Measurements from ENCODE around the gene ITGA1.
"Not testable (repeated sequence)": the region's sequence is repeated elsewhere in the genome, so short reads cannot be mapped to it uniquely, and the experiment has no call there.

Gene ITGA1

GRCh38 chr5:52787600-52788504 lies at the start of gene ITGA1, which contains the start of gene PELO:
Gene ITGA1, plus strand, starts transcription at chr5:52787916. Its CDS starts 438 bp downstream, at chr5:52788354.
Gene PELO, plus strand, starts transcription at chr5:52787916. Its CDS starts 12,479 bp downstream, at chr5:52800395.
- DNase-seq: no peak

- DNase-seq: no peak
Measured at GRCh38 chr5:52738095-52738506, 49.6 kb upstream of the ITGA1 start.

- DNase-seq: no peak
Measured at GRCh38 chr5:52740007-52740406, 47.7 kb upstream of the ITGA1 start.

- no peak for DNase-seq
Measured at GRCh38 chr5:52743012-52743411, 44.7 kb upstream of the ITGA1 start.

- DNase-seq: no peak
Measured at GRCh38 chr5:52743529-52743928, 44.2 kb upstream of the ITGA1 start.

GRCh38 chr5:52743970-52744369 lies 43.7 kb upstream of the ITGA1 start:
- DNase-seq: no peak

GRCh38 chr5:52744867-52745458 lies 42.8 kb upstream of the ITGA1 start:
- not testable (repeated sequence) for DNase-seq

GRCh38 chr5:52746539-52746938 lies 41.2 kb upstream of the ITGA1 start:
- no peak for DNase-seq

- no peak for DNase-seq
Measured at GRCh38 chr5:52748590-52748989, 39.1 kb upstream of the ITGA1 start.

- DNase-seq: no peak
Measured at GRCh38 chr5:52749666-52750065, 38.0 kb upstream of the ITGA1 start.

- DNase-seq: no peak
Measured at GRCh38 chr5:52751137-52751536, 36.6 kb upstream of the ITGA1 start.

GRCh38 chr5:52754051-52754450 lies 33.7 kb upstream of the ITGA1 start:
- DNase-seq: no peak

- no peak for DNase-seq
Measured at GRCh38 chr5:52757527-52757926, 30.2 kb upstream of the ITGA1 start.

GRCh38 chr5:52758014-52758413 lies 29.7 kb upstream of the ITGA1 start:
- no peak for DNase-seq

GRCh38 chr5:52759331-52759730 lies 28.4 kb upstream of the ITGA1 start:
- no peak for DNase-seq

GRCh38 chr5:52760695-52761366 lies 26.9 kb upstream of the ITGA1 start:
- no peak for DNase-seq

- no peak for DNase-seq
Measured at GRCh38 chr5:52767217-52767743, 20.4 kb upstream of the ITGA1 start.

GRCh38 chr5:52767766-52768480 lies 19.8 kb upstream of the ITGA1 start:
- DNase-seq: no peak

GRCh38 chr5:52769061-52769460 lies 18.7 kb upstream of the ITGA1 start:
- no peak for DNase-seq

GRCh38 chr5:52770287-52770939 lies 17.3 kb upstream of the ITGA1 start:
- no peak for DNase-seq

GRCh38 chr5:52771343-52772039 lies 16.2 kb upstream of the ITGA1 start:
- DNase-seq: no peak

- no peak for DNase-seq
Measured at GRCh38 chr5:52772668-52773067, 15.0 kb upstream of the ITGA1 start.
